Liver (tissue), 9 donors: ENCODE measurements around the gene MVB12B. TPM values are rescaled to one million over a fixed set of nuclear protein-coding genes. Genes with fewer than 3 reads are reported as not detected.

ENCODE experiments used
- DNase-seq: peaks from one replicate; pipeline ENCODE4 v3.0.0-alpha.2; 2017; ENCODE audit warnings: low spot score
- H3K27ac ChIP-seq, 2 donors: one replicate each; pipeline ENCODE4 v1.7.0; 2013; ENCODE audit warnings: inconsistent platforms in 2 of 2, low read length in 2 of 2, control low read depth in 1 of 2, low read depth in 1 of 2, mild to moderate bottlenecking in 1 of 2
- H3K27me3 ChIP-seq, 4 donors: one replicate each; pipeline versions ENCODE4 v1.6.1 to v1.7.0; 2013; ENCODE audit warnings: low read length in 3 of 4, inconsistent platforms in 1 of 4, mild to moderate bottlenecking in 1 of 4, moderate library complexity in 1 of 4; ENCODE audit not compliant: control insufficient read depth in 4 of 4, insufficient read depth in 4 of 4
- H3K36me3 ChIP-seq, 4 donors: one replicate each; pipeline versions ENCODE4 v1.6.1 to v1.7.0; 2013; ENCODE audit warnings: low read length in 3 of 4, mild to moderate bottlenecking in 3 of 4, low read depth in 1 of 4, moderate library complexity in 1 of 4; ENCODE audit not compliant: control insufficient read depth in 4 of 4, insufficient read depth in 3 of 4
- H3K4me1 ChIP-seq, 4 donors: one replicate each; pipeline versions ENCODE4 v1.6.1 to v1.7.0; 2013; ENCODE audit warnings: low read length in 3 of 4, mild to moderate bottlenecking in 3 of 4, moderate library complexity in 1 of 4; ENCODE audit not compliant: control insufficient read depth in 4 of 4, insufficient read depth in 4 of 4
- H3K4me3 ChIP-seq, 3 donors: one replicate each; pipeline versions ENCODE4 v1.6.1 to v1.7.0; 2013; ENCODE audit warnings: low read length in 3 of 3, control low read depth in 1 of 3, low read depth in 1 of 3, mild to moderate bottlenecking in 1 of 3
- H3K9ac ChIP-seq, 2 donors: one replicate each; pipeline ENCODE4 v1.7.0; 2013; ENCODE audit warnings: low read length in 2 of 2, mild to moderate bottlenecking in 2 of 2, moderate library complexity in 2 of 2, control low read depth in 1 of 2, low read depth in 1 of 2
- H3K9me3 ChIP-seq, 4 donors: one replicate each; pipeline versions ENCODE4 v1.6.1 to v1.7.0; 2013; ENCODE audit warnings: low read length in 3 of 4; ENCODE audit not compliant: control insufficient read depth in 4 of 4
- EGR1 ChIP-seq, 2 donors: IDR thresholded peaks; 2 replicates each; pipeline ENCODE4 v1.6.1; 2016 to 2018; ENCODE audit warnings: antibody characterized with exemption in 2 of 2, low read depth in 2 of 2
- FOXA1 ChIP-seq: IDR thresholded peaks from 2 replicates; pipeline ENCODE4 v1.6.1; 2016; ENCODE audit warnings: antibody characterized with exemption
- FOXA2 ChIP-seq: IDR thresholded peaks from 2 replicates; pipeline ENCODE4 v1.6.1; 2016; ENCODE audit warnings: antibody characterized with exemption
- GABPA ChIP-seq, 2 donors: IDR thresholded peaks in 1 of 2; conservative IDR thresholded peaks in 1 of 2; 2 replicates each; pipeline ENCODE4 v1.6.1; 2016; ENCODE audit warnings: antibody characterized with exemption in 2 of 2, mild to moderate bottlenecking in 1 of 2, moderate library complexity in 1 of 2
- HNF4A ChIP-seq, 2 donors: conservative IDR thresholded peaks; 2 replicates each; pipeline ENCODE4 v1.6.1; 2016; ENCODE audit warnings: antibody characterized with exemption in 2 of 2, mild to moderate bottlenecking in 2 of 2
- HNF4G ChIP-seq: IDR thresholded peaks from 2 replicates; pipeline ENCODE4 v1.6.1; 2016; ENCODE audit warnings: antibody characterized with exemption
- JUND ChIP-seq, 2 donors: IDR thresholded peaks; 2 replicates each; pipeline ENCODE4 v1.6.1; 2016; ENCODE audit warnings: antibody characterized with exemption in 2 of 2
- MAX ChIP-seq: IDR thresholded peaks from 2 replicates; pipeline ENCODE4 v1.6.1; 2016; ENCODE audit warnings: antibody characterized with exemption
- NR2F2 ChIP-seq: IDR thresholded peaks from 2 replicates; pipeline ENCODE4 v1.6.1; 2016; ENCODE audit warnings: antibody characterized with exemption
- RAD21 ChIP-seq, 2 donors: IDR thresholded peaks; 2 replicates each; pipeline ENCODE4 v1.6.1; 2016; ENCODE audit warnings: antibody characterized with exemption in 2 of 2, mild to moderate bottlenecking in 2 of 2
- RXRA ChIP-seq, 2 donors: IDR thresholded peaks; 2 replicates each; pipeline ENCODE4 v1.6.1; 2017 to 2018; ENCODE audit warnings: antibody characterized with exemption in 2 of 2, mild to moderate bottlenecking in 1 of 2
- SP1 ChIP-seq: IDR thresholded peaks from 2 replicates; pipeline ENCODE4 v1.6.1; 2018; ENCODE audit warnings: antibody characterized with exemption, mild to moderate bottlenecking
- TAF1 ChIP-seq: conservative IDR thresholded peaks from 2 replicates; pipeline ENCODE4 v1.6.1; 2016; ENCODE audit warnings: antibody characterized with exemption, mild to moderate bottlenecking
- YY1 ChIP-seq: IDR thresholded peaks from 2 replicates; pipeline ENCODE4 v1.6.1; 2016; ENCODE audit warnings: antibody characterized with exemption, mild to moderate bottlenecking
- WGBS: extraction: QIAGEN DNeasy Blood & Tissue Kit; methylation state at CpG from one replicate; pipeline ENCODE4 v1.1.7; 2013; 5-methylcytosine and 5-hydroxymethylcytosine counted together
- polyA plus RNA-seq, 2 donors: library from polyadenylated mRNA; stranded (reverse) in 1 of 2; unstranded in 1 of 2; fragments of 200-250 nt in 1 of 2; fragments of >200 nt in 1 of 2; fragmentation: Nextera tagmentation in 1 of 2; extraction: Ambion mirVana in 1 of 2; gene quantifications; one replicate each; pipeline versions ENCODE4 v1.2.1 to v1.2.3, GENCODE V29; 2013 to 2015
- total RNA-seq, 2 donors: library from RNA; depleted of rRNA; stranded (reverse); fragments of >200 nt; gene quantifications; one replicate each; pipeline ENCODE4 v1.2.3, GENCODE V29; 2014
- TF ChIP-seq, protein P1 (sequence below): fragments of 150-350 bp; IDR thresholded peaks from 2 replicates; pipeline ENCODE4 v1.5.1; 2017; ENCODE audit warnings: improper control_type of control experiment, low read depth, low read length; ENCODE audit not compliant: missing input control
- TF ChIP-seq, protein P2 (sequence below): IDR thresholded peaks from 2 replicates; pipeline ENCODE4 v1.6.1; 2016; ENCODE audit warnings: antibody characterized with exemption, mild to moderate bottlenecking
- TF ChIP-seq, protein P3 (sequence below): IDR thresholded peaks from 2 replicates; pipeline ENCODE4 v1.6.1; 2016; ENCODE audit warnings: antibody characterized with exemption
- donor health status: healthy.
- donor health status: healthy.
- donor health status: healthy.
- donor health status: healthy.
- donor health status: healthy.

MVB12B gene
- total and polyA plus RNA-seq, 4 donors, result 5.3 to 12.4 (median 8.4) TPM

- Histone ChIP-seq H3K36me3 (no peaks in the 10 kb centered on the region), H3K27ac (no peak overlapping the region), H3K9ac (no peak overlapping the region), H3K9me3 (no peaks in the 10 kb centered on the region), H3K4me1 (peaks cover 0 to 3% (median 0%) of the 10 kb centered on the region in 4 donors), H3K4me3 (no peak overlapping the region), H3K27me3 (no peaks in the 10 kb centered on the region)
- no peak for DNase-seq
- WGBS, result 98% methylated on average over 3 of the region's 3 CpGs
- TF ChIP-seq EGR1 (IDR thresholded peaks at IDR 0.05; ENCODE audit: low read depth in 2 of 2) (no peak), RAD21 (IDR thresholded peaks at IDR 0.05) (no peak), YY1 (no peak), NR2F2 (no peak), RXRA (IDR thresholded peaks at IDR 0.05) (no peak), HNF4A (conservative IDR thresholded peaks at IDR 0.05) (no peak)
- TF ChIP-seq, protein P1, sequence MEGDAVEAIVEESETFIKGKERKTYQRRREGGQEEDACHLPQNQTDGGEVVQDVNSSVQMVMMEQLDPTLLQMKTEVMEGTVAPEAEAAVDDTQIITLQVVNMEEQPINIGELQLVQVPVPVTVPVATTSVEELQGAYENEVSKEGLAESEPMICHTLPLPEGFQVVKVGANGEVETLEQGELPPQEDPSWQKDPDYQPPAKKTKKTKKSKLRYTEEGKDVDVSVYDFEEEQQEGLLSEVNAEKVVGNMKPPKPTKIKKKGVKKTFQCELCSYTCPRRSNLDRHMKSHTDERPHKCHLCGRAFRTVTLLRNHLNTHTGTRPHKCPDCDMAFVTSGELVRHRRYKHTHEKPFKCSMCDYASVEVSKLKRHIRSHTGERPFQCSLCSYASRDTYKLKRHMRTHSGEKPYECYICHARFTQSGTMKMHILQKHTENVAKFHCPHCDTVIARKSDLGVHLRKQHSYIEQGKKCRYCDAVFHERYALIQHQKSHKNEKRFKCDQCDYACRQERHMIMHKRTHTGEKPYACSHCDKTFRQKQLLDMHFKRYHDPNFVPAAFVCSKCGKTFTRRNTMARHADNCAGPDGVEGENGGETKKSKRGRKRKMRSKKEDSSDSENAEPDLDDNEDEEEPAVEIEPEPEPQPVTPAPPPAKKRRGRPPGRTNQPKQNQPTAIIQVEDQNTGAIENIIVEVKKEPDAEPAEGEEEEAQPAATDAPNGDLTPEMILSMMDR, result no peak
- TF ChIP-seq, protein P2, sequence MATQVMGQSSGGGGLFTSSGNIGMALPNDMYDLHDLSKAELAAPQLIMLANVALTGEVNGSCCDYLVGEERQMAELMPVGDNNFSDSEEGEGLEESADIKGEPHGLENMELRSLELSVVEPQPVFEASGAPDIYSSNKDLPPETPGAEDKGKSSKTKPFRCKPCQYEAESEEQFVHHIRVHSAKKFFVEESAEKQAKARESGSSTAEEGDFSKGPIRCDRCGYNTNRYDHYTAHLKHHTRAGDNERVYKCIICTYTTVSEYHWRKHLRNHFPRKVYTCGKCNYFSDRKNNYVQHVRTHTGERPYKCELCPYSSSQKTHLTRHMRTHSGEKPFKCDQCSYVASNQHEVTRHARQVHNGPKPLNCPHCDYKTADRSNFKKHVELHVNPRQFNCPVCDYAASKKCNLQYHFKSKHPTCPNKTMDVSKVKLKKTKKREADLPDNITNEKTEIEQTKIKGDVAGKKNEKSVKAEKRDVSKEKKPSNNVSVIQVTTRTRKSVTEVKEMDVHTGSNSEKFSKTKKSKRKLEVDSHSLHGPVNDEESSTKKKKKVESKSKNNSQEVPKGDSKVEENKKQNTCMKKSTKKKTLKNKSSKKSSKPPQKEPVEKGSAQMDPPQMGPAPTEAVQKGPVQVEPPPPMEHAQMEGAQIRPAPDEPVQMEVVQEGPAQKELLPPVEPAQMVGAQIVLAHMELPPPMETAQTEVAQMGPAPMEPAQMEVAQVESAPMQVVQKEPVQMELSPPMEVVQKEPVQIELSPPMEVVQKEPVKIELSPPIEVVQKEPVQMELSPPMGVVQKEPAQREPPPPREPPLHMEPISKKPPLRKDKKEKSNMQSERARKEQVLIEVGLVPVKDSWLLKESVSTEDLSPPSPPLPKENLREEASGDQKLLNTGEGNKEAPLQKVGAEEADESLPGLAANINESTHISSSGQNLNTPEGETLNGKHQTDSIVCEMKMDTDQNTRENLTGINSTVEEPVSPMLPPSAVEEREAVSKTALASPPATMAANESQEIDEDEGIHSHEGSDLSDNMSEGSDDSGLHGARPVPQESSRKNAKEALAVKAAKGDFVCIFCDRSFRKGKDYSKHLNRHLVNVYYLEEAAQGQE, result no peak
- TF ChIP-seq, protein P3, sequence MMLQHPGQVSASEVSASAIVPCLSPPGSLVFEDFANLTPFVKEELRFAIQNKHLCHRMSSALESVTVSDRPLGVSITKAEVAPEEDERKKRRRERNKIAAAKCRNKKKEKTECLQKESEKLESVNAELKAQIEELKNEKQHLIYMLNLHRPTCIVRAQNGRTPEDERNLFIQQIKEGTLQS, result no peak
Measured at GRCh38 chr9:126496181-126496576, 169.6 kb downstream of the MVB12B start.

- H3K36me3 ChIP-seq, result no peaks in the 10 kb centered on the region
- TF ChIP-seq HNF4A (conservative IDR thresholded peaks at IDR 0.05) (no peak), NR2F2 (no peak), RXRA (IDR thresholded peaks at IDR 0.05) (no peak), FOXA1 (no peak), HNF4G (no peak), GABPA (IDR thresholded peaks at IDR 0.05 in 1 of 2, conservative IDR thresholded peaks at IDR 0.05 in 1 of 2) (no peak), JUND (IDR thresholded peaks at IDR 0.05) (no peak), SP1 (no peak), TAF1 (no peak), EGR1 (IDR thresholded peaks at IDR 0.05; ENCODE audit: low read depth in 2 of 2) (no peak), MAX (no peak), FOXA2 (no peak)
- TF ChIP-seq, protein P1, result no peak
- no peak overlapping the region for H3K27ac ChIP-seq
- H3K9me3 ChIP-seq, result no peaks in the 10 kb centered on the region
- H3K9ac ChIP-seq, result no peak overlapping the region
- no peak overlapping the region for H3K4me3 ChIP-seq
- H3K27me3 ChIP-seq, result no peaks in the 10 kb centered on the region
- no peak for DNase-seq
- peaks cover 0 to 3% (median 0%) of the 10 kb centered on the region in 4 donors for H3K4me1 ChIP-seq
- 93% methylated on average over 15 of the region's 15 CpGs for WGBS
Measured at GRCh38 chr9:126496781-126497659, 170.4 kb downstream of the MVB12B start.
